T47D (cell line): Measurements from ENCODE around the gene NDOR1.

Experiments used
- DNase-seq, 2 experiments: peaks; one replicate each; pipeline versions ENCODE4 v3.0.0 to v3.0.0-alpha.2; 2011 to 2012; ENCODE audit warnings: low read depth in 1 of 2, low spot score in 1 of 2
- JUND ChIP-seq: IDR thresholded peaks from 2 replicates; pipeline ENCODE4 v1.6.1; 2012; ENCODE audit warnings: low read depth
- in situ Hi-C: cut with HindIII; loops from 2 replicates; pipeline ENCODE4 v1.10.0; 2016; ENCODE audit warnings: low sequenced_read_pairs, low pct_unique_long_range_greater_than_20kb

Gene NDOR1

DNA sequence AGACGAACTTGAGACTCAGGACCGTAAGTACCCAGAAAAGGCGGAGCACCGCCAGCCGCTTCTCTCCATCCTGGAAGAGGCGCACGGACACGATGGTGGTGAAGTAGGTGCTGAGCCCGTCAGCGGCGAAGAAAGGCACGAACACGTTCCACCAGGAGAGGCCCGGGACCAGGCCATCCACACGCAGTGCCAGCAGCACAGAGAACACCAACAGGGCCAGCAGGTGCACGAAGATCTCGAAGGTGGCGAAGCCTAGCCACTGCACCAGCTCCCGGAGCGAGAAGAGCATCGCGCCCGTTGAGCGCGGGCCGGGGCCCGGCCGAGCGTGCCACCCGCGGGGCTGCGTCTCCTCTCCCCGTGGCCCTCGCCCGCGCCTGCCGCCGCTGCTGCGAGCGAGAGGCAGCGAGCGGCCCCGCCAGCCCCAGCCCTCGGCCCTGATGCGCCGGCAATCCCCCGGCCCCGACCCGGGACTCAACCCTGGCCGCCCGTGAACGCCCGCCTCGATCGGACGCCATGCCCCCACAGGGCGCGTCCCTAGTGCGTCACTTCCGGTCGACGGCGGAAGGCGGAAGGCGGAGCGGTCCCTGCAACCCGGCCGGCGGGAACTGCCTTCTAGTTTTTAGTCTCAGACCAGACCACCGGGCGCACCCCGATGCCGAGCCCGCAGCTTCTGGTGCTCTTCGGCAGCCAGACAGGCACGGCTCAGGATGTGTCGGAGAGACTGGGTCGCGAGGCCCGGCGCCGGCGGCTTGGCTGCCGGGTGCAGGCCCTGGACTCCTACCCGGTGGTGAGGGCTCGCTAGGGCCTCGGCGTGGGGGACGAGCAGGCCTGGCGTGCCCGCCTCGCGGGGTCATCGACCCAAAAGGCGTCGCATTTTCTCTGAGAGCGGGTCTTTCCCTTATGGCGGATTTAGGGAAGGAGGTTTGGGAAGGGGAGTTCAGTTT lies at the start of gene NDOR1, which contains the start of gene TMEM203:
Gene NDOR1 (plus strand): TSS at position 575 of the 944 bp plus-strand sequence. CDS start 78 bp downstream, at position 653.
Gene TMEM203 (minus strand): TSS at position 523 of the 944 bp plus-strand sequence. CDS start 234 bp downstream, at position 289.
- in situ Hi-C loops = no loop called here
- peak; percentile 90 to 97 for DNase-seq

DNA sequence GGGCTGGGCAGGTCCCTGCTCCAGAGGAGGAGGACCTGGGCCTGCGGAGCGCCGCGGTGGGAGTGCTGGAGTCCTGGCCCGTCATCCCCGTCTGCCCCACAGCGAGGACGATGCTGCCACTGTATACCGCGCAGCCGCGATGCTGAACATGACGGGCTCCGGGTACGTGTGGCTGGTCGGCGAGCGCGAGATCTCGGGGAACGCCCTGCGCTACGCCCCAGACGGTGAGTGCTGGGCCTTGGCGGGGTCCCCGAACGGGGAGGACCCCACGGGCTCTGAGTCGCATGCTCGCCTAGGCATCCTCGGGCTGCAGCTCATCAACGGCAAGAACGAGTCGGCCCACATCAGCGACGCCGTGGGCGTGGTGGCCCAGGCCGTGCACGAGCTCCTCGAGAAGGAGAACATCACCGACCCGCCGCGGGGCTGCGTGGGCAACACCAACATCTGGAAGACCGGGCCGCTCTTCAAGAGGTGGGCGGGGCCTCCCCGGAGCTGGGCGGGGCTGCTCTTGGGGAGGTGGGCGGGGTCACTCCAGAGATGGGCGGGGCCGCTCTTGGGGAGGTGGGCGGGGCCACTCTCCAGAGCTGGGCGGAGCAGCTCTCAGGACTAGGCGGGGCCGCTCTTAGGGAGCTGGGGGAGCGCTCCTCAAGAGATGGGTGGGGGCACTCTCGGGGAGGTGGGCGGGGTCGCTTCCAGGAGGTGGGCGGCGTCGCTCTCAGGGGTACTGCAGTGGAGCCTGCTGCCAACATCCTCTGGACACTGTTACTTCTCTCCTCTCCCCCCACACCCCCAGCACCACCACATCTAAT lies 48.7 kb upstream of the NDOR1 start:
- peak in 1 of 2 experiments; percentile 82 for DNase-seq
- no peak for TF ChIP-seq JUND
- in situ Hi-C loops = no loop called here

More for the DNA sequence above, at the start of gene NDOR1, which contains the start of gene TMEM203:
- no peak for TF ChIP-seq JUND

DNA sequence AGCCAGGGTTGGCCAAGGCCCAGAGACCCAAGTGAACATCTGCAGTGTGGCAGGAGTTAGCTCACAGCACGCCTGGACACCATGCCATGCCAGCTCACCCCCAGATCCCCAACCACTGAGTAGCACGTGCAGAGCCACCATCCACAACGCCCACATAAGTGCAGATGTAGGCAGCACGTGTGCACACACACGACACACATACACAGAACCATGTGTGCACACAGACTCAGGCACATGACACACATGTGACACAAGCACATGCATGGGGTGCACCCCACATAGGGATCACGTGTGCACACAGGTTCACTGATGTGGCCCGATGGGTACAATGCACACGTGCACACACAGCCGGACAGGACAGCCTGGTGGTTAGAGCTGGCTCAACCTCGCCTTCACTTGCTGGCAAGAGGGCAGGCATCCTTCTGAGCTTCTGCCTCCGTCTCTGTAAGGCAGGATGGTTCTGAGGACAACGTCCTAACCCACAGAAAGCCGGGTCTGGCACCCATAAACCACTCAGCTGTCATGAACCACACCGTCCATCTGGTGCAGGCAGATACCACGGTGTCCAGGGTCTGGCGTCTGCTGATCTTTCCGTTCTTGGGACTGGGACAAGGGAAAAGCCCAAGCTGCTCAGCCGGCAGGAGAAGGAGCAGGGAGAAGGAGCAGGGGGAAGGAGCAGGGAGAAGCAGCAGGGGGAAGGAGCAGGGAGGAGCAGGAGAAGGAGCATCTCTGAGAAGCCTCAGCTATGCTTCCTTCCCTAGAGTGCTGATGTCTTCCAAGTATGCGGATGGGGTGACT lies 47.7 kb upstream of the NDOR1 start:
- no peak for TF ChIP-seq JUND
- in situ Hi-C loops = no loop called here
- DNase-seq = no peak

DNA sequence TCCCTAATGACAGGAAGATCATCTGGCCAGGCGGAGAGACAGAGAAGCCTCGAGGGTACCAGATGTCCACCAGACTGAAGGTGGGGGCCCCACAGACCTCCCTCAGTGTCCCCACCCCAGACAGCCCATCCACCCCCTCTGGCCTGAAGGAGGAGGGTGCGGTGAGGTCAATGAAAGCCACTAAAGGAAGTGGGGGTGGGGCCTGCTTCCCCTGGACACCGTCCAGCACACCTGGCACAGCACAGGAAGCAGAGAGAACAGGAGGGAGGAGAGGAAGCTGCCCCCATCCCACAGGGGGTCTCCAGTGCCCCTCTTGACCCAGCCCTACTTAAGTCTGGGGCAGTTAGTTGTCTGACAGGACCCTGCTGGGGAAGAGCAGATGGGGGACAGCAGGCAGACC lies 46.9 kb upstream of the NDOR1 start:
- TF ChIP-seq JUND = no peak
- in situ Hi-C loops = no loop called here
- no peak for DNase-seq

DNA sequence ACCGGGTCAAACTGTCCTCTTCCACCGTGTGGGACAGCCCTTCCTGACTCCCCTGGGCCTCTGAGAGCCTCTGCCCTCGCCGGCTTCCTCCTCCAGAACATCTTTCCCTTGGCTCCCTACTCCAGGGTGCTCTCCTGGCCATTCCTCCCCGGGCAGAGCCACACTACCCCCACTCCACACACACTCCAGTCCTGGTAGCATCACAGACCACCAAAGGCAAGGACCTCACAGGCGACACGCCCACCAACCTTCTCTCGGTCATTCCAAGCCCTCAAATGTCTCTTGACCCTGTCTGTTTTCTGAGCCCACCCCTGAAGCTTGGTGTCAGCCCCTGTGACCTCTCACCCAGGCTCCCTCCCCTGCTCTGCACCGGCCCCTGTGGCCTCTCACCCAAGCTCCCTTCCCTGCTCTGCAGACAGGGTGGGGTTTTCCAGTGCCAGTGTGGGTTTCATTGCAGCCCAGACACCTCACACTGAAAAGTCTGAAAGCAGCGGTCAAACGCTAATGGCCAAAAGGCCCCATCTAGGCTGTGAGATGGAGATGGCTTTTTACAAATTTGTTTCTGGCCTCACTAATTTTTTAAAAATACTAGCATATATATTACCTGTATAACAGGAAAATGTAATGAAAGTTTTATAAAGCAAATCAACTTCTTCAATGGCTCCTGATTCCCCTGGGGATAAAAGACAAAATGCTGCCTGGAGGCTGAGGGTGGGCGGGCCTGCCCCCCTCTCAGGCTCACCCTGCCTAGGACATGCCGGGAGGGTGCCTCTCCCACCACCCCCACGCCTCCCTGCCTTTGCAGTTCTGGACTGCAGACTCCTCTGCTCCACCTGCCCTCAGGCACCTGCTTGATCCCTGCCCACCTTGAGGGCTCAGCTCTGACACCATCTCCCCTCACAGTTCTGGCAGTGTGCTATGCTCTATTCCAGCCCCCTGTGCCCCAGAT lies 46.1 kb upstream of the NDOR1 start:
- TF ChIP-seq JUND = no peak
- DNase-seq = no peak
- in situ Hi-C loops = no loop called here

DNA sequence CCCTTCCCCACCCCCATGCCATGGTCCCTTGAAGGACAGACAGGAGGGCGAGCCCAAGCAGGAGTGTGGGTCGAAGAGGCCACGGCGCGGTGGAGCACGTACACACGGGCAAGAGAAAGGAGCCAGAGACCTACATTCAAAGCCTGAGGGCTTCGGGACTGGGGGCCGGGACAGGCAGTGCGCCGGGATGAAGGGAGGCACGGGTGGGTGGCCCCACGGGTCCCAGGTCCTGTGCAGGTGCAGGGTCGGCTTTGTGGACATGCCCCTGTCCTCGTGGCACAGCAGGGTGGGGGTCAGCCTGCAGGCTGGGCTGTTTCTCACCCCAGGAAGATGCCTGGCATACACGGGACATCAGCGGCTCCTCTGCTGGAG lies 45.5 kb upstream of the NDOR1 start:
- DNase-seq = no peak
- TF ChIP-seq JUND = no peak
- in situ Hi-C loops = no loop called here

DNA sequence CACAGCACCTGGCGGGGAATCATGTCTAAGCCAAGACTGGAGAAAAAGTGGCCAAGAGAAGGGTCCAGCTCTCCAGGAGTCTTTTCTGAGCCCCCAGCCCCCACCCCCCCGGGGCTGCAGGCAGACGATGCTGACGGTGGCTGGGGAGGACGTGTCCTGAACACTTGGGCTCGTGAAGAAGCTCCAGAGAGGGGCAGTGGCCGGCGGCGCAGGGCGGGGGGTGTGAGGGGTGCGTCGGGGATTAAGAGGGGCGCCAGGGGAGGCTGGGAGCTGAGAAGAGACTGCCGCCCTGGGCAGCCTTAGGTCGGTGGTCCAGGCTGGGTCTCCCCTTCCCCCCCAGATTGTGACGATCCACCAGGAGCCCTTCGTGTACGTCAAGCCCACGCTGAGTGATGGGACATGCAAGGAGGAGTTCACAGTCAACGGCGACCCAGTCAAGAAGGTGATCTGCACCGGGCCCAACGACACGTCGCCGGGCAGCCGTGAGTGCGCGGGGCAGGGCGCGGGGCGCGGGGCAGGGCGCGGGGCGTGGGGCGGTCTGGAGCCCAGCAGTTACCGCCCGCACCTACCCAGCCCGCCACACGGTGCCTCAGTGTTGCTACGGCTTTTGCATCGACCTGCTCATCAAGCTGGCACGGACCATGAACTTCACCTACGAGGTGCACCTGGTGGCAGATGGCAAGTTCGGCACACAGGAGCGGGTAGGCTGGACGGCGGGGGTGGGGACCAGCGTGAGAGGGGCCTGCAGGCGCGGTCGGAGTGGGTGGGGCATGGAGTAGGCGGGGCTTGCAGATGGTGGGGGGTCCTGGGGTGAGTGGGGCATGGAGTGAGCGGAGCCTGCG lies 44.6 kb upstream of the NDOR1 start:
- in situ Hi-C loops = no loop called here
- no peak for DNase-seq

DNA sequence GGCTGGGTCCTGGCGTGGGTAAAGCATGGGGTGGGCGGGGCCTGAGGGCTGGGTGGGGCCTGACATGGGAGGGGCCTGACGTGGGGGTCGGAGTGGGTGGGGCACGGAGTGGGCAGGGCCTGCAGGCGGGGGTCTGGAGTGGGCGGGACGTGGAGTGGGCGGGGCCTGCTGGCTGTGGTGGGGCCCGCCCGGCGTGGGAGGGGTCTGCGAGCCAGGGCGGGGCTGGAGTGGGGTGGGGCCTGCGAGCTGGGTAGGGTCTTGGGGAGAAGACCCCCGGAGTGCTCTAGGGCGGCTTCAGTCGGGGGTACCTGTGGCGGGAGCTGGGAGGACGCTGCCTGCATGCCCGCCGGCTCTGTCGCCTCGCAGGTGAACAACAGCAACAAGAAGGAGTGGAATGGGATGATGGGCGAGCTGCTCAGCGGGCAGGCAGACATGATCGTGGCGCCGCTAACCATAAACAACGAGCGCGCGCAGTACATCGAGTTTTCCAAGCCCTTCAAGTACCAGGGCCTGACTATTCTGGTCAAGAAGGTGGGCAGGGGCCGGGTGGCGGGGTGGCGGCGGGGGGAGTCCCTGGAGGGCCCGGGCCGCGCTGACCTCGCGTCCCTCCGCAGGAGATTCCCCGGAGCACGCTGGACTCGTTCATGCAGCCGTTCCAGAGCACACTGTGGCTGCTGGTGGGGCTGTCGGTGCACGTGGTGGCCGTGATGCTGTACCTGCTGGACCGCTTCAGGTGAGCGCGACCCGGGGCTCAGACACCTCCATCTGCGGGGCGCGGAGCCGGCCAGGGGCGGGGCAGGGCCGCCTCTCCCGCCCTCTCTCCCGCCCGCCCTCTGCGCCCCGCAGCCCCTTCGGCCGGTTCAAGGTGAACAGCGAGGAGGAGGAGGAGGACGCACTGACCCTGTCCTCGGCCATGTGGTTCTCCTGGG lies 43.7 kb upstream of the NDOR1 start:
- no peak for DNase-seq
- in situ Hi-C loops = no loop called here
- TF ChIP-seq JUND = no peak

More for the DNA sequence above, 44.6 kb upstream of the NDOR1 start:
- no peak for TF ChIP-seq JUND

DNA sequence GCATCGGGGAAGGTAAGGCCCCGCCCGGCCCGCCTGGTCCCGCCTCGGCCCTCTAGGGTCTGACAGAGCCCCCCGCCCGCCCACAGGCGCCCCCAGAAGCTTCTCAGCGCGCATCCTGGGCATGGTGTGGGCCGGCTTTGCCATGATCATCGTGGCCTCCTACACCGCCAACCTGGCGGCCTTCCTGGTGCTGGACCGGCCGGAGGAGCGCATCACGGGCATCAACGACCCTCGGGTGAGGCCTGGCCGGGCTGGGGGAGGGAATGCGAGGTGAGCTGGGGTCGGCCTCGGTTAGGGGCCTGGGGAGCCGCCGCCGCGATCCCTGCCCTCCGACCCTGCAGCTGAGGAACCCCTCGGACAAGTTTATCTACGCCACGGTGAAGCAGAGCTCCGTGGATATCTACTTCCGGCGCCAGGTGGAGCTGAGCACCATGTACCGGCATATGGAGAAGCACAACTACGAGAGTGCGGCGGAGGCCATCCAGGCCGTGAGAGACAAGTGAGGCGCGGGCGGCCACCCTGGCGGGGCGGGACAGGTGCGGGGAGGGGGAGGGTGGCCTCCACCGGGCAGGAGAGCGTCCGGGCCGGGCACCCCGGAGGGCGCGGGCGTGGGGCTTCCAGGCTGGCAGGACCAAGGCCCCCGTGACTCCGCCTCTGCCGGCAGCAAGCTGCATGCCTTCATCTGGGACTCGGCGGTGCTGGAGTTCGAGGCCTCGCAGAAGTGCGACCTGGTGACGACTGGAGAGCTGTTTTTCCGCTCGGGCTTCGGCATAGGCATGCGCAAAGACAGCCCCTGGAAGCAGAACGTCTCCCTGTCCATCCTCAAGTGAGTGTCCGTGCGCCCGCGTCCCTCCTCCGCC lies 42.8 kb upstream of the NDOR1 start:
- TF ChIP-seq JUND = no peak
- no peak for DNase-seq
- in situ Hi-C loops = no loop called here
